Left cardiac atrium (tissue), 4 donors: ENCODE measurements around the gene PDZD2. TPM values are rescaled to one million over a fixed set of nuclear protein-coding genes. Genes with fewer than 3 reads are reported as not detected.
"Not testable (repeated sequence)": the region's sequence is repeated elsewhere in the genome, so short reads cannot be mapped to it uniquely, and the experiment has no call there.

Experiments
- ATAC-seq, 2 donors: fragments of 200-7000 bp; cut with Tn5 transposase; one replicate each; pipeline ENCODE4 v1.9.1; 2020; ENCODE audit warnings: mild to moderate bottlenecking in 2 of 2, moderate library complexity in 2 of 2
- DNase-seq: peaks from one replicate; pipeline ENCODE4 v3.0.0-alpha.2; 2020
- intact Hi-C, 2 donors: fragments of 100-400 bp; cut with DNase I; formaldehyde crosslinking; loops; one replicate each; pipeline versions ENCODE4 v1.14.1 to v1.15.1; 2022 to 2023
- total RNA-seq, 2 donors: library from RNA; stranded (reverse); fragmentation: NEBNext Ultra II Directional; extraction: Animal tissue kit (Norgen Biotek cat#: 25700); gene quantifications; one replicate each; pipeline ENCODE4 v1.2.1, GENCODE V29; 2021
- donor health status: DM: no; HTN: yes; CAD: no.
- donor health status: DM: no; HTN: yes; CAD: no; lungs with severe emphysema.
- donor health status: DM: yes; HTN: yes; CAD: no.
- donor health status: Dilated cardiomyopathy.

Gene PDZD2
- total RNA-seq, 2 donors from 2014 or later: 66.2 to 77.3 TPM

GRCh38 chr5:31967461-31967860, 328.5 kb downstream of the PDZD2 start:
- ATAC-seq (no peak), DNase-seq (no peak)
- intact Hi-C loops: no loop called here

- no peak for ATAC-seq
- DNase-seq: no peak
- intact Hi-C loops: no loop called here
These were observed 333.6 kb downstream of the PDZD2 start for GRCh38 chr5:31972558-31972957.

- DNase-seq, ATAC-seq, intact Hi-C loops: not testable (repeated sequence)
These were observed 336.3 kb downstream of the PDZD2 start for GRCh38 chr5:31975189-31975612.

GRCh38 chr5:31976169-31976568, 337.2 kb downstream of the PDZD2 start:
- intact Hi-C loops: no loop called here
- DNase-seq (no peak), ATAC-seq (no peak)

GRCh38 chr5:31981361-31981945, 342.5 kb downstream of the PDZD2 start:
- ATAC-seq (no peak), DNase-seq (no peak)
- intact Hi-C loops: no loop called here

GRCh38 chr5:31982027-31982426, 343.1 kb downstream of the PDZD2 start:
- intact Hi-C loops: no loop called here
- ATAC-seq (peak in 1 of 2 donors; percentile 15), DNase-seq (no peak)

- no peak for DNase-seq
These were observed 343.7 kb downstream of the PDZD2 start for GRCh38 chr5:31982621-31983020.

GRCh38 chr5:31983851-31984250, 344.9 kb downstream of the PDZD2 start:
- DNase-seq: no peak
- intact Hi-C loops: no loop called here
- ATAC-seq: peak in 1 of 2 donors; percentile 25

More at GRCh38 chr5:31982621-31983020, 343.7 kb downstream of the PDZD2 start:
- intact Hi-C loops: no loop called here
- ATAC-seq: no peak

GRCh38 chr5:31984691-31985090, 345.8 kb downstream of the PDZD2 start:
- DNase-seq (no peak), ATAC-seq (no peak)
- intact Hi-C loops: no loop called here

GRCh38 chr5:31986101-31986500, 347.2 kb downstream of the PDZD2 start:
- DNase-seq (no peak), ATAC-seq (no peak)
- intact Hi-C loops: no loop called here

- ATAC-seq (peak in 1 of 2 donors; percentile 91), DNase-seq (no peak)
- intact Hi-C loops: no loop called here
These were observed 349.2 kb downstream of the PDZD2 start for GRCh38 chr5:31987985-31988710.

- intact Hi-C loops: no loop called here
- ATAC-seq (peak in 1 of 2 donors; percentile 63), DNase-seq (no peak)
These were observed 351.2 kb downstream of the PDZD2 start for GRCh38 chr5:31990081-31990650.

- no peak for ATAC-seq
- intact Hi-C loops: no loop called here
These were observed 351.8 kb downstream of the PDZD2 start for GRCh38 chr5:31990701-31991110.

GRCh38 chr5:31992377-31992776, 353.4 kb downstream of the PDZD2 start:
- DNase-seq (no peak), ATAC-seq (no peak)
- intact Hi-C loops: no loop called here

More at GRCh38 chr5:31990701-31991110, 351.8 kb downstream of the PDZD2 start:
- DNase-seq: no peak

GRCh38 chr5:31993165-31993961, 354.4 kb downstream of the PDZD2 start:
- intact Hi-C loops: no loop called here
- ATAC-seq (no peak), DNase-seq (no peak)

- ATAC-seq (no peak), DNase-seq (no peak)
- intact Hi-C loops: no loop called here
These were observed 356.1 kb downstream of the PDZD2 start for GRCh38 chr5:31995006-31995405.

GRCh38 chr5:31995714-31996113, 356.8 kb downstream of the PDZD2 start:
- no peak for DNase-seq
- ATAC-seq: no peak
- intact Hi-C loops: no loop called here

GRCh38 chr5:31996909-31997308, 358.0 kb downstream of the PDZD2 start:
- intact Hi-C loops: no loop called here
- no peak for DNase-seq
- no peak for ATAC-seq

GRCh38 chr5:31999470-31999869, 360.5 kb downstream of the PDZD2 start:
- intact Hi-C loops: no loop called here
- DNase-seq (no peak), ATAC-seq (no peak)

GRCh38 chr5:32000731-32001130, 361.8 kb downstream of the PDZD2 start:
- intact Hi-C loops: no loop called here
- no peak for ATAC-seq
- no peak for DNase-seq
